GM12878 (cell line): Measurements from ENCODE around the gene SMIM21. TPM values are rescaled to one million over a fixed set of nuclear protein-coding genes. Genes with fewer than 3 reads are reported as not detected.

Experiments
- ATAC-seq: fragments of 200-7000 bp; cut with Tn5 transposase; 3 replicates; pipeline ENCODE4 v1.9.1; 2020; ENCODE audit warnings: mild to moderate bottlenecking, moderate library complexity
- BruUV-seq: library from RNA; stranded (reverse); fragments of 400-500 nt; replicated peaks from 2 replicates; lab custom pipeline; 2021; lab: Mats Ljungman, UMichigan
- CTCF ChIA-PET: fragments of 300-600 bp; sonication (Branson Sonifier 250); formaldehyde crosslinking; extraction: SDS; loops from one replicate; lab custom pipeline; 2021; ENCODE audit warnings: inconsistent platforms; lab: Yijun Ruan, JAX
- POLR2A ChIA-PET: fragments of 350-600 bp; formaldehyde crosslinking; extraction: SDS; loops from one replicate; lab custom pipeline; 2021; ENCODE audit warnings: inconsistent platforms; lab: Charles Lee
- RAD21 ChIA-PET: fragments of 300-600 bp; sonication (Branson Sonifier 250); formaldehyde crosslinking; loops from one replicate; lab custom pipeline; 2023; ENCODE audit warnings: antibody characterized with exemption; ENCODE audit not compliant: unreplicated experiment; lab: Charles Lee
- SMC1A ChIA-PET: fragments of 300-600 bp; sonication (Branson Sonifier 250); formaldehyde crosslinking; loops from one replicate; lab custom pipeline; 2023; ENCODE audit not compliant: unreplicated experiment, uncharacterized antibody; lab: Charles Lee
- DNase-seq: peaks from one replicate; pipeline ENCODE4 v3.0.0-alpha.2; 2011; ENCODE audit warnings: low read depth, low spot score
- FAIRE-seq: peaks from 3 replicates; lab custom pipeline; 2011; peaks lifted over from hg19 to GRCh38; lab: Jason Lieb, UNC
- H2AFZ ChIP-seq: 2 replicates; pipeline ENCODE4 v1.6.0; 2011; ENCODE audit warnings: low read depth, low read length, control low read depth; ENCODE audit not compliant: control insufficient read depth
- H3K27ac ChIP-seq: 2 replicates; pipeline ENCODE4 v1.5.1; 2011; ENCODE audit warnings: control low read depth; ENCODE audit not compliant: control insufficient read depth, insufficient read depth
- H3K27me3 ChIP-seq, 2 experiments: replicated peaks in 1 of 2; 2 replicates each; pipeline versions ENCODE4 v1.6.0 to v1.6.1; 2011; ENCODE audit warnings: low read length in 1 of 2; ENCODE audit not compliant: control insufficient read depth in 2 of 2, insufficient read depth in 2 of 2
- H3K36me3 ChIP-seq, 2 experiments: 2 replicates each; pipeline ENCODE4 v1.5.1; 2011; ENCODE audit warnings: low read length in 1 of 2; ENCODE audit not compliant: control insufficient read depth in 2 of 2, insufficient read depth in 2 of 2
- H3K4me1 ChIP-seq: 2 replicates; pipeline ENCODE4 v1.6.1; 2011; ENCODE audit warnings: mild to moderate bottlenecking, low read length, moderate library complexity, mixed read lengths; ENCODE audit not compliant: control insufficient read depth, insufficient read depth
- H3K4me2 ChIP-seq: 2 replicates; pipeline ENCODE4 v1.6.0; 2011; ENCODE audit warnings: control low read depth; ENCODE audit not compliant: control insufficient read depth, insufficient read depth
- H3K4me3 ChIP-seq: fragments of 200-600 bp; sonication (generic); 2 replicates; pipeline ENCODE4 v1.5.1; 2016
- H3K79me2 ChIP-seq: 2 replicates; pipeline ENCODE4 v1.6.0; 2011; ENCODE audit warnings: low read length; ENCODE audit not compliant: control insufficient read depth, insufficient read depth
- H3K9ac ChIP-seq: 2 replicates; pipeline ENCODE4 v1.8.0; 2011; ENCODE audit warnings: low read length, control low read depth, mixed read lengths; ENCODE audit not compliant: control insufficient read depth, insufficient read depth
- H3K9me3 ChIP-seq: replicated peaks from 3 replicates; pipeline ENCODE4 v1.5.1; 2011; ENCODE audit warnings: mild to moderate bottlenecking, low read length; ENCODE audit not compliant: control insufficient read depth, insufficient read depth
- H4K20me1 ChIP-seq: 2 replicates; pipeline ENCODE4 v1.6.0; 2011; ENCODE audit not compliant: control insufficient read depth, insufficient read depth
- ATF3 ChIP-seq: IDR thresholded peaks from 2 replicates; pipeline ENCODE4 v1.6.1; 2011; ENCODE audit warnings: low read depth, mild to moderate bottlenecking, low read length, moderate library complexity, borderline replicate concordance; ENCODE audit errors: extremely low read depth
- BMI1 ChIP-seq: fragments of 450-650 bp; IDR thresholded peaks from 2 replicates; pipeline ENCODE4 v1.6.1; 2016; ENCODE audit warnings: mild to moderate bottlenecking, moderate library complexity, borderline replicate concordance
- CUX1 ChIP-seq: IDR thresholded peaks from 2 replicates; pipeline ENCODE4 v1.6.1; 2012; ENCODE audit warnings: improper control_type of control experiment, low read depth, low read length; ENCODE audit not compliant: insufficient replicate concordance
- DPF2 ChIP-seq: fragments of 450-650 bp; IDR thresholded peaks from 2 replicates; pipeline ENCODE4 v1.6.1; 2017; ENCODE audit warnings: mild to moderate bottlenecking
- HDAC6 ChIP-seq: fragments of 200-600 bp; sonication (generic); IDR thresholded peaks from one replicate; pipeline ENCODE4 v1.8.0; 2017; ENCODE audit warnings: antibody characterized with exemption; ENCODE audit not compliant: unreplicated experiment
- IRF3 ChIP-seq: fragments of 450-650 bp; IDR thresholded peaks from 2 replicates; pipeline ENCODE4 v1.6.1; 2014; ENCODE audit warnings: mild to moderate bottlenecking
- KLF5 ChIP-seq: fragments of 450-650 bp; IDR thresholded peaks from 2 replicates; pipeline ENCODE4 v1.6.1; 2014; ENCODE audit warnings: mild to moderate bottlenecking; ENCODE audit not compliant: partially characterized antibody
- LARP7 ChIP-seq: fragments of 450-650 bp; IDR thresholded peaks from 2 replicates; pipeline ENCODE4 v1.6.1; 2017; ENCODE audit warnings: mild to moderate bottlenecking
- NR2C1 ChIP-seq: fragments of 450-650 bp; IDR thresholded peaks from 2 replicates; pipeline ENCODE4 v1.6.1; 2017; ENCODE audit warnings: antibody characterized with exemption, mild to moderate bottlenecking, moderate library complexity
- SREBF2 ChIP-seq: IDR thresholded peaks from 2 replicates; pipeline ENCODE4 v1.6.1; 2012; ENCODE audit warnings: mild to moderate bottlenecking, low read length
- ZBTB40 ChIP-seq: fragments of 450-650 bp; IDR thresholded peaks from 2 replicates; pipeline ENCODE4 v1.6.1; 2016; ENCODE audit warnings: mild to moderate bottlenecking, moderate library complexity, borderline replicate concordance
- WGBS: methylation state at CpG from one replicate; pipeline ENCODE4 v1.1.6; 2016; ENCODE audit warnings: low lambda C conversion rate; ENCODE audit not compliant: insufficient replicate concordance, insufficient coverage; ENCODE audit errors: missing lambda C conversion rate; 5-methylcytosine and 5-hydroxymethylcytosine counted together
- in situ Hi-C: fragments of 300-500 bp; cut with MboI; formaldehyde crosslinking; loops from 9 replicates; pipeline ENCODE4 v1.14.3; 2018; ENCODE audit warnings: mixed read lengths
- intact Hi-C: fragments of 100-400 bp; cut with micrococcal nuclease; formaldehyde crosslinking; loops from one replicate; pipeline ENCODE4 v1.14.2; 2022; ENCODE audit not compliant: unreplicated experiment
- polyA plus RNA-seq, 11 experiments: library from polyadenylated mRNA; depleted of rRNA in 4 of 11; unstranded in 6 of 11; stranded (reverse) in 5 of 11; fragments of >200 nt; fragmentation: Nextera tagmentation in 4 of 11; fragmentation: Illumina TruSeq in 1 of 11; extraction: Ambion mirVana in 4 of 11; extraction: Trizol in 1 of 11; gene quantifications; 1 replicate in 1 of 11; 2 replicates in 10 of 11; pipeline versions ENCODE4 v1.2.1 to v1.2.3, GENCODE V29; 2011 to 2016; ENCODE audit warnings: inconsistent platforms in 2 of 11, missing spikeins in 2 of 11, low read depth in 1 of 11
- total RNA-seq, 4 experiments: library from RNA; depleted of rRNA in 3 of 4; stranded (reverse); fragments of >200 nt in 3 of 4; fragmentation: Illumina TruSeq in 1 of 4; extraction: Trizol in 1 of 4; gene quantifications; 2 replicates each; pipeline versions ENCODE4 v1.2.1 to v1.2.3, GENCODE V29; 2013 to 2021

SMIM21 gene
- total and polyA plus RNA-seq, 10 of the 15 experiments (the other 5 are each of a cell fraction or from before 2014, with no cell fraction given): not detected

DNA sequence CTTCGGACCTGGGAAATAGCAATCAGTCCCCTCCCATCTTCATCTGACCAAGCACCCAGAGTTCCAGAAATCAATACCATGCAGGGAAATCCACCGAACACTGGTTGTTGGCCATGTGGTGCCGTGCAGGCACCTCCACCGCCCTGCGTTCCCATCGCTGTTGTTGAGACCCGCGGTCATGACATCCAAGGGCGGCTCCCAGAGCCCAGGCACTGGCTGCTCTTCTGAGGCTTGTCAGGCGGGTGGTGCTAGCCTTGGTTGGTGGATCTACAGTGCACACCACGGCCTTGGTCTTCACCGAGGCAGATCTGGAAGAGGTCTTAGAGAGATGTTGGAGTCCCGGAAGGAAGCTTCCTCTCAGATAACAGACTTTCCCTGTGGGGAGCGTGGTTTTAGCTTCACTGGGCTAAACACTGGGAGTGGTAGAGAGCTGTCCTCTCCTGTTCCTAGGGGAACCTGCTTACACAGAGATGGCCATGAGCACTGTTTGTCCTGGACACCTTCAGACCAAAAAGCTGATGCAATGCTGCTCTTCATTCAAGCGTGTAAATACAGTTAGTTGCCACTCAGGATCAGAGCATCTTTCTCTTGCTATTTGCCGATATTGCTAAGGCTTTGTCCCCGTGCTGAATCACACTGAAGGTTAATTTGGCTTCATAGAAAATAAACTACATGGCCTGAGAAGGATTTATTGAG lies 58.3 kb downstream of the SMIM21 start:
- Histone ChIP-seq H3K4me1 (no peaks in the 10 kb centered on the region), H3K9ac (no peak overlapping the region), H3K79me2 (no peaks in the 10 kb centered on the region), H4K20me1 (no peaks in the 10 kb centered on the region), H2AFZ (no peak overlapping the region), H3K4me3 (no peak overlapping the region), H3K9me3 (no peaks in the 10 kb centered on the region; the same call in 2 of the 3 replicates), H3K27ac (no peak overlapping the region), H3K4me2 (no peak overlapping the region), H3K36me3 (no peaks in the 10 kb centered on the region), H3K27me3 (no peaks in the 10 kb centered on the region)
- ATAC-seq (no peak), FAIRE-seq (no peak), DNase-seq (no peak)
- intact Hi-C loops (no loop called here), in situ Hi-C loops (no loop called here)
- WGBS: 66% methylated on average over 17 of the region's 17 CpGs
- CTCF ChIA-PET: no interaction called here
- POLR2A ChIA-PET: no interaction called here
- BruUV-seq: no TSS peak
- RAD21 ChIA-PET: no interaction called here
- TF ChIP-seq ZBTB40 (no peak), BMI1 (no peak), KLF5 (no peak), CUX1 (no peak), DPF2 (no peak), IRF3 (no peak), LARP7 (no peak), HDAC6 (no peak), SREBF2 (no peak), NR2C1 (no peak), ATF3 (no peak)
- SMC1A ChIA-PET: no interaction called here
